ENCODE measurements around the gene TSSC4. TPM values are rescaled to one million over a fixed set of nuclear protein-coding genes. Genes with fewer than 3 reads are reported as not detected.

Gene TSSC4
- total RNA-seq, 1 experiment from 2014 or later = 35.6 TPM

DNA sequence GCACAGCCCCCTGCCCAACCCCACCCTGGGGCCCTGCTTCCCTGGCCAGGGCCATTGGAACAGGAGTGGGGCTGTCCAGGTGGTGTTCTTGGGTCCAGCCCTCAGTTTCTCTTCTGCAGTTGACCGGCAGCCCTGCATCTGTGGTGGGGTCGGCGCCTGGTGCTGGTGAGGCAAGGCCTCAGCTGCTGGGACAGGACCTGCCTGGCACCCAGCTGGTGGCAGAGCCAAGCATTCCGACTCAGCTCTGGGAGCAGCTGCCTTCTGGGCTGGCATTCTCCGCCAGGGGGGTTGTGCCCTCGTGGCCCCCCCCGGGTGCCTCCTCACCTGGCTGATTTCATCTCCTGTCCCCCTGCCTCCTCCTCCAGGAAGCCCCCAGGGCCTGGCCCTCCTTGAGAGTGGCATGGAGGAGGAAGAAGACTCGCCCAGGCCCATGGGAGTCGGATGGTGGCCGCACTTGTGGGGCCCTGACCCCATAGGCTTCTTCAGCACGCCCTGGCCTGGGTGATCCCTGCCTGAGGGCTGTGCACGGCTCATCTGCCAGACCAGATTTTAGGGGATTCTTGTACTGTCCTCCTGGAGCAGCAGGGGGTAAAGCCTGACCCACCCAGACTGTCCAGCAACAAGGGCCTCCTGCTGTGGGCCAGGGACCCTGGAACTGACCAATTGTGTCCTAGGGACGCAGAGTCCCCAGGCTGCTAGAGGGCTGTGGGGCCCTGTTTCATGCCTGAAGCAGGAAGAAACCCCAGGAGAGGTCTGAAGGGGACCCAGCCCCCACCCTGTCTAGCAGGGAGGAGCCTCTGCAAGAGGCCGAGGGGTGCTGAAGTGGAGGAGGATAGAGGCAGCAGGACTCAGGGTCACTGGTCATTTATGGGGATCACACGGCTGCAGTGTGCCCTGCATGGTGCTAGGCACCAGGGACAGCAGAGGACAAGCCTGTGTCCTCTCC is 11.8 kb upstream of the TSSC4 start:
- intact Hi-C loops (cut with micrococcal nuclease; ENCODE audit: unreplicated experiment) = no loop called here
- Histone ChIP-seq H3K9me3 (ENCODE audit: insufficient read depth, low read depth) (no peaks in the 10 kb centered on the region), H3K27me3 (ENCODE audit: insufficient read depth, low read depth) (no peaks in the 10 kb centered on the region), H3K9me2 (ENCODE audit: insufficient read depth) (no peaks in the 10 kb centered on the region), H2AFZ (no peak overlapping the region), H4K20me1 (ENCODE audit: insufficient read depth) (peaks cover 27% of the 10 kb centered on the region), H3K36me3 (ENCODE audit: low read depth) (no peaks in the 10 kb centered on the region), H3K4me3 (no peak overlapping the region), H3K79me2 (ENCODE audit: low read depth) (peaks cover 32% of the 10 kb centered on the region), H3K4me1 (replicated peaks; ENCODE audit: insufficient read depth) (0 out of 2 replicates have a peak, but pooled peaks cover 7% of the 10 kb centered on the region), H3F3A (ENCODE audit: insufficient read depth, low read depth) (no peaks in the 10 kb centered on the region), H3K27ac (no peak overlapping the region), H3K4me2 (no peak overlapping the region)
- POLR2A ChIA-PET (ENCODE audit: unreplicated experiment) = no interaction called here
- no peak for TF ChIP-seq EZH2 (IDR thresholded peaks at IDR 0.05; ENCODE audit: low read depth)
- TF ChIP-seq, protein P1, sequence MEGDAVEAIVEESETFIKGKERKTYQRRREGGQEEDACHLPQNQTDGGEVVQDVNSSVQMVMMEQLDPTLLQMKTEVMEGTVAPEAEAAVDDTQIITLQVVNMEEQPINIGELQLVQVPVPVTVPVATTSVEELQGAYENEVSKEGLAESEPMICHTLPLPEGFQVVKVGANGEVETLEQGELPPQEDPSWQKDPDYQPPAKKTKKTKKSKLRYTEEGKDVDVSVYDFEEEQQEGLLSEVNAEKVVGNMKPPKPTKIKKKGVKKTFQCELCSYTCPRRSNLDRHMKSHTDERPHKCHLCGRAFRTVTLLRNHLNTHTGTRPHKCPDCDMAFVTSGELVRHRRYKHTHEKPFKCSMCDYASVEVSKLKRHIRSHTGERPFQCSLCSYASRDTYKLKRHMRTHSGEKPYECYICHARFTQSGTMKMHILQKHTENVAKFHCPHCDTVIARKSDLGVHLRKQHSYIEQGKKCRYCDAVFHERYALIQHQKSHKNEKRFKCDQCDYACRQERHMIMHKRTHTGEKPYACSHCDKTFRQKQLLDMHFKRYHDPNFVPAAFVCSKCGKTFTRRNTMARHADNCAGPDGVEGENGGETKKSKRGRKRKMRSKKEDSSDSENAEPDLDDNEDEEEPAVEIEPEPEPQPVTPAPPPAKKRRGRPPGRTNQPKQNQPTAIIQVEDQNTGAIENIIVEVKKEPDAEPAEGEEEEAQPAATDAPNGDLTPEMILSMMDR (conservative IDR thresholded peaks at IDR 0.05) = no peak
- DNase-seq = no peak
- CTCF ChIA-PET = interaction anchor here (0.6 kb wide), 1 partner anchor 12 kb away, joined by 3 read pairs; the partner anchor contains the start of gene TSSC4
- BruUV-seq (replicated peaks) = no TSS peak

DNA sequence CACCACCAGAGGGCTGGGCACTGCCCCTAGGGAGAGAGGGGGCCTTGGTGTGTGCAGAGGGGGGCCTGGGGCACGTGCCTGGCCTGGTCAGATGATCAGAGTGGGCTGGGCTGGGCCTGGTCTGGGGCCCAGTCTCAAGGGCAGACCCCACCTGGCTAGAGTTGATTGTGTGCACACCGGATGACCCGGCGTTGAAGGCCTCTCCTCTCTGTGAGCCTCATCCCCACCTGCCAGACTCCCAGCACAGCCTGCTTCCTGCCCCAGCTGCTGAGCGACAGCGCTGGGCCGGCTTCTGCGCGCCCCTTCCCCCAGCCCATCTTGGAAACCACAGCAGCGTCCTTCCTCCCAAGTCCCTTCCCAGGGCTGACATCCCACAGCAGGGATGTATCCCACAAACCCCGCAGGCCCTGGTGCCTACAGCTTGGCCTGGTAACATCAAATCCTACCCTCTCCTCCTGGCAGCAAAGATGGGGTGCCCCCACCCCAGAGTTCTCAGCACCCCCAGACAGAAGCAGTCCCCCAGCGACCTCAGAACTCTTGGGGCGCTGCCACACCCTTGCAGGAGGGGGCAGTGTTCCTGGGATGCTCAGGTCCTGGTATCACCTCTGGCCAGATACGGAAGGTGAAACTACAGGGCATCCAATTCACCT is 11.0 kb upstream of the TSSC4 start:
- H3K36me3 ChIP-seq (ENCODE audit: low read depth) = no peaks in the 10 kb centered on the region
- CTCF ChIA-PET = no interaction called here
- TF ChIP-seq, protein P1 (conservative IDR thresholded peaks at IDR 0.05) = no peak
- TF ChIP-seq EZH2 (IDR thresholded peaks at IDR 0.05; ENCODE audit: low read depth) = no peak
- intact Hi-C loops (cut with micrococcal nuclease; ENCODE audit: unreplicated experiment) = no loop called here
- H3K9me2 ChIP-seq (ENCODE audit: insufficient read depth) = no peaks in the 10 kb centered on the region
- H4K20me1 ChIP-seq (ENCODE audit: insufficient read depth) = peaks cover 27% of the 10 kb centered on the region
- H3K4me1 ChIP-seq (replicated peaks; ENCODE audit: insufficient read depth) = 0 out of 2 replicates have a peak, but pooled peaks cover 7% of the 10 kb centered on the region
- H3K27me3 ChIP-seq (ENCODE audit: insufficient read depth, low read depth) = no peaks in the 10 kb centered on the region
- H3K79me2 ChIP-seq (ENCODE audit: low read depth) = peaks cover 32% of the 10 kb centered on the region
- no peak overlapping the region for H3K4me3 ChIP-seq
- POLR2A ChIA-PET (ENCODE audit: unreplicated experiment) = no interaction called here
- no peak overlapping the region for H2AFZ ChIP-seq
- no peaks in the 10 kb centered on the region for H3F3A ChIP-seq (ENCODE audit: insufficient read depth, low read depth)
- H3K27ac ChIP-seq = no peak overlapping the region
- H3K9me3 ChIP-seq (ENCODE audit: insufficient read depth, low read depth) = no peaks in the 10 kb centered on the region
- DNase-seq = no peak
- BruUV-seq (replicated peaks) = no TSS peak
- H3K4me2 ChIP-seq = no peak overlapping the region

DNA sequence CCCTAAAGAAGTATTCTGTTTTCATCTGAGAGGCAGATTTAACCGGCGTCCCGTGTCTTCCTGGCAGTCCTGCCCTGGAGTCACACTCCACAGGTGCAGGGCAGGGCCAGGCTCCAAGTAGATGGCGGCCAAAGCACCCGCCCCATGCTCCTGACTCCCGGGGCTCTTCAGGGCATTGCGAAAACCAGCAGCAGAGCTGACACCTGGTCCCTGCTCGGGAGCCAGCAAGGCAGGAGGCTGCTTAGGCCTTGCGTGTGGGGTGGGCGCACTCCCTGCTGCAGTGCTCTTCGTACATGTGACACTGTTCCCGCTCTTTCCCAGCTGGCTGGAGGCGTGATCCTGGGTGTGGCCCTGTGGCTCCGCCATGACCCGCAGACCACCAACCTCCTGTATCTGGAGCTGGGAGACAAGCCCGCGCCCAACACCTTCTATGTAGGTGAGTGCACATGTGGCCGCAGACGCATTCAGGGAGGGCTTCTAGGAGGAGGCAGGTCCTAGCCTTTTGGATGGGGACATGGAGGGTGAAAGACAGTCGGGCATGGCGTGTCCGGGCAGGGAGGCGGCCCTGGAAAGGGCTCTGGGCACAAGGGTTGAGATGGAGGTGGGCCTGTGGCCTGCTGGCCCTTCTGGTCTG is 10.3 kb upstream of the TSSC4 start:
- no peak for TF ChIP-seq EZH2 (IDR thresholded peaks at IDR 0.05; ENCODE audit: low read depth)
- TF ChIP-seq, protein P1 (conservative IDR thresholded peaks at IDR 0.05) = no peak
- Histone ChIP-seq H2AFZ (no peak overlapping the region), H3K9me2 (ENCODE audit: insufficient read depth) (no peaks in the 10 kb centered on the region), H3K4me1 (replicated peaks; ENCODE audit: insufficient read depth) (0 out of 2 replicates have a peak, but pooled peaks cover 7% of the 10 kb centered on the region), H3K4me3 (no peak overlapping the region), H3K27me3 (ENCODE audit: insufficient read depth, low read depth) (no peaks in the 10 kb centered on the region), H3K79me2 (ENCODE audit: low read depth) (peaks cover 25% of the 10 kb centered on the region), H3K4me2 (no peak overlapping the region), H3F3A (ENCODE audit: insufficient read depth, low read depth) (no peaks in the 10 kb centered on the region), H3K36me3 (ENCODE audit: low read depth) (no peaks in the 10 kb centered on the region), H3K27ac (no peak overlapping the region), H4K20me1 (ENCODE audit: insufficient read depth) (peaks cover 24% of the 10 kb centered on the region), H3K9me3 (ENCODE audit: insufficient read depth, low read depth) (no peaks in the 10 kb centered on the region)
- BruUV-seq (replicated peaks) = no TSS peak
- POLR2A ChIA-PET (ENCODE audit: unreplicated experiment) = interaction anchor here (0.5 to 1.1 kb wide), 3 partner anchors 12 to 537 kb away, joined by 7 to 8 read pairs (median 7); no protein-coding TSS in a partner anchor
- CTCF ChIA-PET = interaction anchor here (0.6 kb wide), 2 partner anchors 12 to 78 kb away, joined by 8 to 9 read pairs; no protein-coding TSS in a partner anchor
- no peak for DNase-seq
- intact Hi-C loops (cut with micrococcal nuclease; ENCODE audit: unreplicated experiment) = no loop called here

Data from PC-9 (cell line).